Heart right ventricle (tissue), 16 donors: ENCODE results near the gene FOSL2. TPM values are rescaled to one million over a fixed set of nuclear protein-coding genes. Genes with fewer than 3 reads are reported as not detected.

Source experiments
- ATAC-seq, 8 donors: fragments of 200-7000 bp; cut with Tn5 transposase; one replicate each; pipeline ENCODE4 v1.9.1; 2020; ENCODE audit warnings: mild to moderate bottlenecking in 8 of 8, moderate library complexity in 8 of 8, moderate number of reproducible peaks in 1 of 8
- DNase-seq, 2 donors: peaks; one replicate each; pipeline ENCODE4 v3.0.0-alpha.2; 2020
- H3K27ac ChIP-seq, 10 donors: fragments of 200-600 bp; sonication (generic) in 2 of 10; one replicate each; pipeline versions ENCODE4 v1.5.0 to v1.8.0; 2020 to 2022; ENCODE audit warnings: mild to moderate bottlenecking in 3 of 10
- H3K27me3 ChIP-seq, 7 donors: fragments of 200-600 bp; one replicate each; pipeline ENCODE4 v1.8.0; 2021 to 2022; ENCODE audit warnings: mild to moderate bottlenecking in 2 of 7
- H3K36me3 ChIP-seq, 9 donors: fragments of 200-600 bp; sonication (generic) in 1 of 9; one replicate each; pipeline versions ENCODE4 v1.5.0 to v1.8.0; 2020 to 2022; ENCODE audit warnings: mild to moderate bottlenecking in 2 of 9
- H3K4me1 ChIP-seq, 9 donors: fragments of 200-600 bp; sonication (generic) in 1 of 9; one replicate each; pipeline versions ENCODE4 v1.5.0 to v1.8.0; 2020 to 2022; ENCODE audit warnings: mild to moderate bottlenecking in 4 of 9
- H3K4me3 ChIP-seq, 10 donors: fragments of 200-600 bp; sonication (generic) in 2 of 10; one replicate each; pipeline versions ENCODE4 v1.5.0 to v1.8.0; 2020 to 2022; ENCODE audit warnings: mild to moderate bottlenecking in 7 of 10, moderate library complexity in 2 of 10
- H3K9me3 ChIP-seq, 11 donors: fragments of 200-600 bp in 10 of 11; sonication (generic) in 2 of 11; one replicate each; pipeline versions ENCODE4 v1.5.0 to v1.8.0; 2013 to 2022; ENCODE audit warnings: mild to moderate bottlenecking in 2 of 11, control low read depth in 1 of 11, moderate library complexity in 1 of 11
- CTCF ChIP-seq, 9 donors: fragments of 200-600 bp; sonication (generic) in 2 of 9; IDR thresholded peaks; one replicate each; pipeline versions ENCODE4 v1.5.0 to v1.8.0; 2021 to 2022; ENCODE audit warnings: antibody characterized with exemption in 9 of 9, mild to moderate bottlenecking in 5 of 9, moderate library complexity in 1 of 9
- WGBS, 2 donors: extraction: QIAGEN DNeasy Blood & Tissue Kit; methylation state at CpG; one replicate each; pipeline ENCODE4 v1.1.7; 2013; ENCODE audit warnings: inconsistent platforms in 1 of 2; 5-methylcytosine and 5-hydroxymethylcytosine counted together
- intact Hi-C, 10 donors: fragments of 100-400 bp; cut with DNase I; formaldehyde crosslinking; loops; one replicate each; pipeline versions ENCODE4 v1.11.1 to v1.14.2; 2022
- polyA plus RNA-seq, 2 donors: library from polyadenylated mRNA; stranded (reverse); fragments of 200-250 nt; gene quantifications; one replicate each; pipeline ENCODE4 v1.2.3, GENCODE V29; 2013
- total RNA-seq, 10 donors: library from RNA; stranded (reverse); fragmentation: NEBNext Ultra II Directional in 3 of 10; extraction: Animal tissue kit (Norgen Biotek cat#: 25700) in 3 of 10; gene quantifications; one replicate each; pipeline versions ENCODE4 v1.2.1 to v1.2.4, GENCODE V29; 2021 to 2023
- donor health status: Arrhythmogenic right ventricular cardiomyopathy.
- donor health status: ischemic (EF 13 %, LVEDD 7.1; RV severe dilation, severe dysfunction).
- donor health status: healthy with polysubstance abuse.
- donor health status: DM: no; HTN: yes; CAD: no.
- donor health status: DM: no; HTN: no; CAD: no.
- donor health status: ischemic (EF 25% LVEDD 6.9; RV normal size, moderate dysfunction).
- donor health status: ischemic (EF 25% LVEDD 5.7; RV mildly dilated, moderate dysfunction).
- donor health status: healthy.
- donor health status: DM: yes; HTN: yes; CAD: no.
- donor health status: Ischemic cardiomyopathy.
- donor health status: ischemic (EF 35%, LVEDD 5.7; RV mildly dilated, moderate dysfunction).
- donor health status: nonischemic (EF 11% LVEDD 7.7; RV severe dilation, severe dysfunction).
- donor health status: DM: yes; HTN: yes; CAD: no.
- donor health status: PGD.
- donor health status: ischemic (EF 29% LVEDD 5.4; RV normal size, mild dysfunction).
- donor health status: nonischemic (EF 23%, LVEDD 6.1; RV moderate dilation, normal function).

Gene FOSL2
- total and polyA plus RNA-seq, 12 donors, result 16.5 to 182 (median 54.8) TPM

GRCh38 chr2:28387082-28387960 is 5.3 kb upstream of the FOSL2 start:
- no peak overlapping the region for H3K4me3 ChIP-seq
- H3K4me1 ChIP-seq, result peaks cover 0 to 24% (median 13%) of the 10 kb centered on the region in 9 donors
- no peak overlapping the region for H3K27ac ChIP-seq
- no peak for ATAC-seq
- DNase-seq, result no peak
- intact Hi-C loops, result loop anchor here in 4 of 10 donors (5.0 to 10.0 kb wide), 2 partner anchors 45 to 113 kb away; no protein-coding TSS in a partner anchor
- TF ChIP-seq CTCF (IDR thresholded peaks at IDR 0.05), result no peak
- H3K27me3 ChIP-seq, result no peaks in the 10 kb centered on the region
- no peaks in the 10 kb centered on the region for H3K9me3 ChIP-seq
- 66 to 74% methylated on average over 6 of the region's 6 CpGs for WGBS, 2 donors
- no peaks in the 10 kb centered on the region for H3K36me3 ChIP-seq

DNA sequence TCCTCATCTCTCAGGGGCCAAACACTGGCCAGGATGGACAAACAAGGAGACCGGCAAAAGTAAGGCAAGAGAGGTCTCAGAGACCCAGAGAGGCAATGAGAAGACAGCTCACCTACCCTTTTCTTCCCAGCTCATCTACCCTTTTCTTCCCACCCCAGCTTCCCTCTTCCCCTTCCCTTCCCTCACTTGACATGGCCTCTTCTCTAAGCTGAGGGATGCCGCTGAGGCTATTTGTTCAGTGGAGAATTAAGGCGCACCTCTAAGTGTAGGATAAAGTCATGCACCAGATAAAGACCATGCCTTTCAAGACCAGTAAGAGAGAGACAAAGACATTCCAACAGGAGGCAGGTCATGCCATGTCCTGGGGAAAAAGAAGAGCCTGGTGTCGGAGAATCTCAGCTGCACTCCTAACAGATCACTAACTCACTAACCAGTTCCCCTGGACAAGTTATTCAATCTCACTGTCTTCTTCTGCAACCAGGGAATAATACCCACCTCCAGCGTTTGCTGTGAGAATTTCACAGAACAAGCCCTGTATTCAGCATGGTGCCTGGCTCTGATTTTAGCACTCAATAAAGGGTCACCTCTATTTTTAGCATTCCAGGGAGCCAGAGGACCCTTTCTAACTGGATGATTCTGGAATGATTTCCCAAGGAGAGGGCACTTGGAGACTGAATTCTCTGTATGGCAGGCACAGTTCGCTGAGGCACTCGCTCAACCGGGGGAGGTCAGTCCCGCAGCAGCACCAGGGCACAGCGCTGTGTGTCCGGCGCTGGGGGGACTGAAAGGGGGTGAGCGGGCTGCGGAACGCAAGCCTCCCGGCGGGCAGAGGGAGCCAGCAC is 3.0 kb upstream of the FOSL2 start:
- Histone ChIP-seq H3K4me1 (peaks cover 0 to 24% (median 16%) of the 10 kb centered on the region in 9 donors), H3K36me3 (peaks cover 0 to 2% (median 0%) of the 10 kb centered on the region in 9 donors), H3K4me3 (peak overlapping the region; percentile 51 to 99 (median 98)), H3K27me3 (no peaks in the 10 kb centered on the region), H3K9me3 (no peaks in the 10 kb centered on the region), H3K27ac (peak overlapping the region; percentile 99 to 100 (median 100))
- 18 to 21% methylated on average over 17 of the region's 17 CpGs for WGBS, 2 donors
- TF ChIP-seq CTCF (IDR thresholded peaks at IDR 0.05), result peak in 1 of 9 donors; percentile 42
- peak in 1 of 8 donors; percentile 3 for ATAC-seq
- DNase-seq, result no peak
- intact Hi-C loops, result loop anchor here in 8 of 10 donors (2.0 to 10.0 kb wide), 23 partner anchors 47 to 685 kb away; partner anchors contain the start of genes BABAM2 (in 4 of the 8), MRPL33 (in 4 of the 8) and RBKS (in 4 of the 8)

DNA sequence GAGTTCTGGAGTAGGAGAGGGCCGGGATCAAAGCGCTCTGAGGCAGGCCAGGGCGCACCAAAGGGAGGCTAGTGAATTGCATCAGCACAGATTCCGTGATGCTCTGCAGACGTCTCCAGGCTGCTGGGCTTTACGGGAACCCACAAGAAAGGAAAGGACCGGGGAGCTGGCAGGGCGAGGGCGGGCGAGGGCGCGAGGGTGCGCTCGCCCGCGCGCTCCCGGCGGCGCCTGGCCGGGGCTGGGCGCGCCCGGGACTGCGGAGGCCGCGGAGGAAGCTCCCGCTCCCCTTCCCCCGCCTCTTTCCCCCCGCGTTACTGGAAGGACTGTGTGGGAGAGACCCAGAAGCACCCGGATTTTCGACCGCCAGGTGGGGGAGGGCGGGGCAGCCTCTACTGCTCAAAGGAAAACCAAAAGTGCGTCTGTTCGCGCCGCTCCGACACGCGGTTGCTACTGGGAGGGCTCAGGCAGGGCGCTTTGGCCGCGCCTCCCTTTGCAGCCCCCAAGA is 2.4 kb upstream of the FOSL2 start:
- H3K9me3 ChIP-seq, result no peaks in the 10 kb centered on the region
- peak overlapping the region; percentile 99 to 100 (median 100) for H3K27ac ChIP-seq
- peaks cover 0 to 5% (median 0%) of the 10 kb centered on the region in 9 donors for H3K36me3 ChIP-seq
- DNase-seq (peak; percentile 87 to 92), ATAC-seq (peak; percentile 15 to 60 (median 32))
- H3K4me1 ChIP-seq, result peaks cover 0 to 27% (median 16%) of the 10 kb centered on the region in 9 donors
- no peaks in the 10 kb centered on the region for H3K27me3 ChIP-seq
- intact Hi-C loops, result loop anchor here in 7 of 10 donors (2.0 to 10.0 kb wide), 22 partner anchors 55 to 685 kb away; partner anchors contain the start of genes BABAM2 (in 4 of the 7), MRPL33 (in 4 of the 7) and RBKS (in 4 of the 7)
- WGBS, 2 donors, result 0 to 1% methylated on average over 45 of the region's 45 CpGs
- H3K4me3 ChIP-seq, result peak overlapping the region; percentile 51 to 99 (median 98)
- TF ChIP-seq CTCF (IDR thresholded peaks at IDR 0.05), result peak in 2 of 9 donors; percentile 13 to 43
